CD4-positive, alpha-beta T cell treated with Interleukin-4 for 4 hours (primary cell): ENCODE measurements around the gene RGL3.
"Not testable (repeated sequence)": the region's sequence is repeated elsewhere in the genome, so short reads cannot be mapped to it uniquely, and the experiment has no call there.

ENCODE experiments used
- DNase-seq: peaks from one replicate; pipeline ENCODE4 v3.0.0-alpha.2; 2020

RGL3 gene

DNA sequence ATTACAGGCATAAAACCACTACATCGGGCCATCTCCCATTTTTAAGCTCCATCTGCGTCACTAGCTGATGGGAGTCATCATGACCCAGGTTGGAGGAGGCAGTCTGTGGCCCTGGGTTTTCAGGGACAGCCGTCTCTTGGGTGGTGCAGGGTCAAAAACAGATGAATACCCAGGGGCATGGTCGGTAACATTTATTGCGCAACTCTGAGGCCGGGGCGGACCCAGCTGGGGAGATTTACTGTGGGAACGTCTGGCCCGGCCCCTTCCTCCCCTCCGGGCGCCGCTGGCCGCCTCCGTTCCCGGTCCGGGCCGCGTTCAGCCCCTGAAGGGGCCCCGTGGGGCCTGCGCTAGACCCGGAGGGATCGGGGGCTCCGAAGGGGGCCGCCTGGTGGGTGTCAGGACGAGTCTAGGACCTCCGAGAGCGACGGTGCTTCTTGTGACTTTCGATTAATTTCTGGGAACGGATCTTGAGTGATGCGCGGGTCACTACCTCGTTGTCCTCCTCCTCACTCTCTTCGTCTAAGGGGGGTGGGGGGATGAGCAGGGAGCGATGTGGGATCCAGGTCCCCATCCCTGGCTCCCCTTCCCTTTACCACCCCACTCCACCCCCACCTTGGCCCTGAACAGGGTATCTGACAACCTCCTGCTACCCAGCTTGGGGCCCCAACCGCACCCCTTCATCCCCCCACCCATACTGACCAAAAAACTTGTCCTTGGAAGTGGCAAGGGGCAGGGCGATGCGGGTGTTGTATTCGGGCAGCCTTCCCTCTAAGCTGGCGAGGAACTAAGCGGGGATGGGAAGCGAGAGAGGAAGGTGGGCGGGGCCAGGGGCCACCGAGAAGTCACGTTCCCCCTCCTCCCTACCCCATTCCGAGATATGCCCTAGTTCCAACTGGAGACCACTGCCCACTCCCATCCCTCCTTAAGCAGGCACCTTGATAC lies 1.6 kb upstream of the RGL3 start:
- DNase-seq = no peak

DNA sequence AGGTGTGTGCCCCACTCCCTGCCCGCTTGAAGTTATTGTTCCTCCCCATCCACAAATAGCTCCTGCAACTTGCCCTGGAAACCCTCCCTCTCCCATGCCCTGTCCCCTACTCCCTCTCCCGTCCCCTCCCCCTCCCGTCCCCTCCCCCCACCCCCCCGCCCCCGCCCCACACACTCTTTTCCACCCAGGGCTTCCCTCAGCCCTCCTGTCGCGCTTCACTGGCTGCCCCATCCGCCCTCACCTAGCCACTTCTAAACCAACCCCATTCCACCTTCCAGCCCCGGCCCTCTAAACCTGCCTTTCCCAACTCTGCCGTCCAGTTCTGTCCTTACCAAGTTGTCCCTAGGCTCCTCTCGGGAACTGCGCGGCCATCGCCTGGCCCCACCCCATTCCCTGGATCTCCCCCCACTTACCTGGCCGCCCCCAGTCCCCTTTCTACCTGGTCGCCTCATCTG lies 993 bp downstream of the RGL3 start:
- no peak for DNase-seq

DNA sequence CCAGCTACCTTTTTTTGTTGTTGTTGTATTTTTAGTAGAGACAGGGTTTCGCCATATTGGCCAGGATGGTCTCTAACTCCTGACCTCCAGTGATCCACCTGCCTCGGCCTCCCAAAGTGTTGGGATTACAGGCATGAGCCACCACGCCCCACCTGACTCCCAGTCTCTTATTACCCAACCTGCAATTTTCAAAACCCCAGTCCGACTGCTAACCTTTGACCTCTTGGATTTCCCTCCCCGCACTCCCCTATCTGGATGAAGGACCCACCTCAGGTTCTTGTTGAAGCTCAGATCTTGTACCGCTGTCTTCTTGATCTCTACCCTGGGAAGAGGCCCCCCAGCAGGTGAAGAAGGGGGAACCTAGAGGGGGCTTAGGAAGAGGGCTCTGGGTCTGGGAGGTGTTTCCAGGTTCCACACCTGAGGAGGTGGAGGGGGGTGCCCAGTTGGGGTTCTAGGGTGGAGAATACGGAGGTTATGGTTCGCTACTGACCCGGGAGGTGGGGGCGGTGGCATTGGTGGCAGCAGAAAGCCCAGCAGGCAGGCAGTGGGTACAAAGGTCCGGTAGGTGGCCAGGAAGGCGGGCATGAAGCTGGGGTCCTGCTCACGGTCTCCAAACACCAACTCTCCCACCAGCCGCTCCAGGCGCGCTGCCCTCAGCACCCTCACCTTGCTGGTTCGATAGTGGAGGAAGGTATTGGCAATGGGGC lies 2.6 kb downstream of the RGL3 start:
- no peak for DNase-seq

DNA sequence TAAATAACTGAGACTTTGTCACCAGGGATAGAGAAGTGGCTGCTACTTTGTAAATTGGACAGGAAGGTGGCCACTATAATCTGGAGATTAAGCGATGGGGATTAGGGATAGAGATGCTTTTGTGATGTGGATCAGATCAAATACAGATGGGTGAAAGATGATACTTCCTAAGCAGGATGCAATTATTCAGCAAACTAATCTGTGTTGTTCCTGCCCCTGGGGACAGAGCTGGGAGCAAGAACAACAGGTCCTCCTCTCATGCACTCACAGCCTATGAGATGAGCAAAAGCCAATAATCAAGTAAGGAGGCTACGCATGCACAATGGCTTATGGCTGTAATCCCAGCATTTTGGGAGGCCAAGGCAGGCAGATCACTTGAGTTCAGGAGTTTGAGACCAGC lies 4.6 kb downstream of the RGL3 start:
- DNase-seq = no peak

DNA sequence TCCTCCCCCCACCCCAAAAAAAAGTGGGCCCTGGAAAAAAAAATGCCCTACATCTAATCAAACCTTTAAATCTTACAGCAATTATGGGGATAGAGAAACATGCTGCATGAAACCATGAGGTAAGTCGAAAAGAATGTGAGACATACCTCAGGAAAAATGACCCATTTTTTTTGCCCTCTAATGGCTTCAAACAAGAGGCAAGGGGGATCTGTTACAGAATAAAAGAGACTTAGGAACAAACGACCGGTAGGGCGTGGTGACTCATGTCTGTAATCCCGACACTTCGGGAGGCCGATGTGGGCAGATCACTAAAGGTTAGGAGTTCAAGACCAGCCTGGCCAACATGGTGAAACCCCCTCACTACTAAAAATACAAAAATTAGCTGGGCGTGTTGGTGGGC lies 8.4 kb downstream of the RGL3 start:
- no peak for DNase-seq

DNA sequence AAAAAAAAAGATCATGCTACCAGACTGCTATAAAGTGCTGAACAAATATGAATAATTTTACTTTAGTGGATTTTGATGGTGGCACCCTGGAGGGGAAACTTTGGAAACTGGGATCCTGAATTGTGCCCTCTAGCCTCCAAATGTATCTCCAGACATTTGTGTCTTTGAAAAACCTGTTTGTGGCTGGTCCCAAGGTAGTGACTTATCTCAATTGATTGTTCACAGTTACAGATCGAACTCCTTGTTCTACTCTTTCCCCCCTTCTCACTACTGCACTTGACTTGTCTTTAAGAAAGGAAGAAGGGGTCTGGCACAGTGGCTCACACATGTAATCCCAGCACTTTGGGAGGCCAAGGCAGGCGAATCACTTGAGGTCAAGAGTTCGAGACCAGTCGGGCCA lies 10.5 kb downstream of the RGL3 start:
- DNase-seq = no peak

DNA sequence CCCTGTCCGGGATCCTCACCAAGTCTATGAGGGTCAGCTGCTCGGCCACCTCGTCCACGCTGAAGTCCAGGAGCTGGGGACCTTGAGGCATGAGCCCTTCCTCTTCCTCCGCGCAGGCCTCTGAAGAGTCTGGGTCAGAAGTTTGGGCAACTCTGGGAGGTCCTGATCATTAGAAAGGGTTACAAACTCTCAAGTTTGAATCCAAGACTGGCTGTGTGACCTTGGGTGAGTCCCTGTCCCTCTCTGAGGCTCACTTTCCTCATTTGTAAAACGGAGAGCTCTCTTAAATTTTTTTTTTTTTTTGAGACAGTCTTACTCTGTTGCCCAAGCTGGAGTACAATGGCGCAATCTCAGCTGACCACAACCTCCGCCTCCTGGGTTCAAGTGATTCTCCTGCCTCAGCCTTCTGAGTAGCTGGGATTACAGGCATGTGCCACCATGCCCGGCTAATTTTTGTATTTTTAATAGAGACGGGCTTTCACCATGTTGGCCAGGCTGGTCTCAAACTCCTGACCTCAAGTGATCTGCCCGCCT lies 12.3 kb downstream of the RGL3 start:
- DNase-seq = not testable (repeated sequence)

DNA sequence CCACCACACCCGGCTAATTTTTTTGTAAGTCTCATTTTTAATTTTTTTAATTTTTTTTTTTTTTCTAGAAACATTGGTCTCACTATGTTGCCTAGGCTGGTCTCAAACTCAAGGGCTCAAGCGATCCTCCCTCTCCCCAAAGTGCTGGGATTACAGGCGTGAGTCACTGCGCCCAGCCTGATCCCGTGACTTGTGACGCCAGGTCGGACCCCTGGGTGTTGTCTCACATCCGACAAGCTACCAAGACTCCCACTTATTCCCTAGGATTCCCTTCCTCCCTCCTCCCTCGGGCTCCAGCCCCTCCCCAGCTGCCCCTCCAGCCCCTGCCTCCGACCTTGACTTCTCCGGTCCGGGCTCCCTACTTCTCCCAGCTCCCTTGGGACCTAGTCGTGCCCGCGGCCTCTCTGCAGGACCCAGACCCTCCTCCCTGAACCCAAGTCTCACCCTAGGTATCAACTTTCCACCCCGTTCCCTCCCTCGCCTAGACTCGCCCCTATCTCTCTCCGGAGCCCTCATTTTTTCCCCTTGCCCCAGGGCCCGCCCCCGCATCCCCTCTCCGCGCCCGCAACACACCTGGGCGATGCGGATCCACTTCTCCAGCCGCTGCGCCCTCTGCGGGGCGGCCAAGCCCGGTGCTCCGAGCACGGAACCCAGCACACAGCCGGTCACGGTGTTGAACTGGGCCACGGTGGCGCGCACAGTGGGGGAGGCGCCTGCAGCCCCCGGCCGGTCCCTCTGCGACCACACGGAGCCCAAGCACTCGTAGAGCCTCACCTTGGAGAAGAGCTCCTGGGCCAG lies 13.1 kb downstream of the RGL3 start:
- no peak for DNase-seq

DNA sequence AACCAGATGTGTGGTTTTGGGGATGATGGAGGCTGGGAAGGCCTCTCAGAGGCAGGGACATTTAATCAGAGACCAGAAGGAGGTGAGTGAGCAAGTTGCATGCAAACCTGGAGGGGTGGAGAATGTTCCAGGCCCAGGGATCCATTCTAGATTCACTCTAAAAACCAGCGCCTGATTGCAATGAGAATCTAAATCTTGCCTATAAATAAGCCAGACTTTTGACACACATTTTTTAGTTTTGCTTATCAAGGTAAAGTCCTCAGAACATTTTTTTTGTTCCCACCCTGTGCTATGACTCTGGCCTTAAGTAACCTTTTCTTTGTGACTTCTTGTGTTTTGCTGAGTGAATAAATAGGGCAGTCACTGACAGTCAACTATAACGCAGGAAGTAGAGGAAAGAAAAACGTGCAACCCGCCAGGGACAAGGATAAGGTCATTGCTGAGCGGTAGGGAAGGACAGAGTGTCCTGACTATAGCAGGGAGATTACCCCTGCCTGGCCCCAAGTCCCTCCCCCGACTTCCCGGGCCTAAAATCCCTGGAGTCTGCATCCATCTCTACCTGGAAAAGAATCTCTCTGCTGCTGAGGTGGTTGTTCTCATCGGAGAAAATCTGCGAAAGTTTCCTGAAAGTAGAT lies 14.4 kb downstream of the RGL3 start:
- no peak for DNase-seq

DNA sequence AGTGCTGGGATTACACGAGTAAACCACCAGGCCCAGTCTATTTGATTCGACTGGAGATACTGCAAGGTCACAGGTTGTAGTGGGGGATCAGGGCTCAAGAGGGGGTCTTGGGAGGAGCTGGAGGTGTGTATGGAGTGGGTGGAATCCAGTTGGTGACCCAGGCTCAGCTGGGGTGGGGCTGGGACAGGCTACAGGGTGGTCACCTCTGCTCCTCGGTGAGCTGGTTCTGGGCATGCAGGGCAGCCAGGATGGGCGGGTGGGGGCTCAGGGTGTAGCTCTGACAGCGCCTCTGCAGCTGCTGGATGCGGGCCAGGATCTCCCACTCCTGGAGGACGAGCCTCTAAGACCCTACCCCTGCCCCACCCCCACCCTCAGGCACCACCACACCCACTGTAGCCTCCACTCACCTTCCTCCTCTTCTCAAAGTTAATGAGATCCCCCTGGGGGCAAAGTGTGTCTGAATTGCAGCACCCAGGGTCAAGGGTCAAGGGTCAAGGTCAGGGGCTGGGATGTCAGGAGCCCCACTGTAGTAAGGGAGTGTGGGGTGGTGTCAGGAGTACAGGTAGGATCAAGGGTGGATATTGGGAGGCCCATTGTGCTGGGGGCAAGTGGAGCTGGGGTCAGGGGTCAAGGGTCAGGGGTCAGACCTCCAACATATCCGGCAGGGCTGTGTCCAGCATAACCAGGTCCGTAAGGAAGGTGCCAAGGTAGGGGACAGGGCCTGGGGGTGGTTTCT lies 17.1 kb downstream of the RGL3 start:
- DNase-seq = no peak

DNA sequence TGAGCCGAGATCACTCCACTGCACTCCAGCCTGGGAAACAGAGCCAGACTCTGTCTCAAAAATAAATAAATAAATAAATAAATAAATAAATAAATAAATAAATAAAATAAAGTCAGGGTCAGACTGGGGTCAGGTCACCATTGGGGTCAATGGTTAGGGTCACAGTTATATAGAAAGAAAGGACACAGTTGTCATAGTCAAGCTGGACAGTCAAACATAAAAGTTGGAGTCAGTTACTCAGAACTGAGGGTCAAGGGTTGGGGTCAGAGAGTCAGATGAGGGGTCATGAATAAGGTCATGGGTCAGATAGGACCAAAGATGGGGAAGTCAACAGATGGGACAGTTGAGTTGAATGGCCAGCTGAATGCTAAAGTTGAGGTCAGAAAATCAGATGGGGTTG lies 18.3 kb downstream of the RGL3 start:
- no peak for DNase-seq

DNA sequence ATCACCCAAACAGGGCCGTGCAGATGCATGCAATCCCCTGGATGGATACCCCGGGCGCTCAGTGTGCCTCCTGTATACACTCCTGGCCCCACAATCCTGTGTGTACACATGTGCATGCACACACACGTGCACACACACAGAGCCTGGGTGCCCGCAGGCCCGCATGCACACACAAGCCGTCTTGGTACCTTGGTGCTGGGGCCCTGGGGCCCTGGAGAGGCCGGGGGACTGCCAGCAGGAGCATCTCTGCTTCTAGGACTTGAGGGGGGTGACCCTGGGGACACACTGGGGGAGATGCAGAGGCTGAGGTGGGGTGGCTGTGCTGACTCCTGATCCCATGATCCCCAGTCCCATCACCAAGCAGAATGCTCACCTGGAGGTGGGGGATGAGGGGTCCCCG lies 19.4 kb downstream of the RGL3 start:
- no peak for DNase-seq

DNA sequence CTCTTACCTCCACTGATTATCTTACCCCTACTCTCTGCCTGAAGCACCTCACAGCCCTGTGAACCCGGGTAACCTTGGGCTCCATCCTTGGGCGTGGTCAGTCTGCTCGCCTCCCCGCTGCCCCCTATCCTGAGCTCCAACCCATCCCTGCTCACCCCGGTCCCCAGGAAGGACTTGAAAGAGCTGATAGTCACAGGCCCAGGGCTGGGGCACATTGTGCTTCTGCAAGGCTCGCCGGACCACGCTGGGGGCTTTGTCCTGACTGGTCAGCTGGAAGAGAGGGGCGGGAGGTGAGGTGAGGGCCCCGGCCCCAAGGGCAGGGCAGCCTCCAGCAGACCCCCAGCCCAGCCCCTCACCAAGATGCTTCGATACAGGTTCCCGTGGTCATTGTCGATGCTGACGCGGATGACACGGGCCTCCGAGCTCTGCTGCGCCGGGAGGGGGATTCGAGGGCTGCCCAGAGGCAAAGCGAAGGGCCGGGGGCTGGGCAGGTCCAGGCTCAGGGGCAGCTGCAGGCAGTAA lies 22.0 kb downstream of the RGL3 start:
- no peak for DNase-seq

DNA sequence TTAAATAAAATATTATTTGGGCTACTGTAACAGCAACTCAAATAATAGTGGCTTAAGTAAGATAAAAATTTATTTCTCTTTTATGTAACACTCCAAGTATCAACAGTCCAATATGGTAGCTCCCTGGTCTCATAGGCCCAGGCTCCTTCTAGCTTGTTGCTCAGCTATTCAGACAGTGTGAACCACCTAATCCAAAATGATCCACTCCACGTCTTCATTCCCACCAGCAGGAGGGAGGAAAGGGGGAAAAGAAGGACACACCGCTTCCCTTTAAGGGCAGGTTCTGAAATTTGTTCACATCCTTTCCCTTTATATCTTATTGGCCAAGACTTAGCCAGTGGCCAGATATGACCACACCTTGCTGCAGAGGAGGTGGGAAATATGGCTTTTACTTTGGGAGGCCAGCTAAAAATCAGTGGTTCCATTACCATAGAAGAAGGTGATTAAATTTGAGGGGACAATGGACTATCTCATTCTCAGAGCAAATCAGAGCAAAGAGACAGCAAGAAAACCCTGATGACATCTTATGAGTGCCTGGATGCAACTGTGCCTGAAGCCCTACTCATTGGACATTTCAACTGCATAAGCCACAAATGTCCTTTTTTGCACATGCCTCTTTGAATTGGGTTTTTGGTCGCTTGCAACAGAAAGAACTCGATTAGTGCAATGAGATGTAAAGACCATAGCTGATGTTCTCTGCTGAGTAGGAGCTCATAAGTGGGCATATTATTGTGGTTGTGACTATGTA lies 28.0 kb downstream of the RGL3 start:
- DNase-seq = no peak

DNA sequence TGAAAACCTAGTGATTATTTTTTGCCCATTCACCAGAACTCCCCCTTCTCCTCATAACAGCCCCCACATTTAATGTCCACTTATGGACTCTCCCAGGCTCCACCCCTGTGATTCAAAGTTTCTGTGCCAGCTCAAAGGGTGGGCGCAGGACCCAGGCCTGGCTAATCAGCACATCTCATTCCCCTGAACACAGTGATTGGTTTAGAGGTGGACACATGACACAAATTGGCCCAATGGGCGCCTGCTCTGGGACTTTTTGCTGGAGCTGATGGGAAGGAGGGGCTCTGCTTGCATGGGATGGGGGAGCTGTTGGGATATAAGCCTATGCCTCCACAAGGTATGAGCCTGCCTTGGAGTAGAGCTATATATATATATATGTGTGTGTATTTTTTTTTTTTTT lies 28.8 kb downstream of the RGL3 start:
- DNase-seq = no peak

DNA sequence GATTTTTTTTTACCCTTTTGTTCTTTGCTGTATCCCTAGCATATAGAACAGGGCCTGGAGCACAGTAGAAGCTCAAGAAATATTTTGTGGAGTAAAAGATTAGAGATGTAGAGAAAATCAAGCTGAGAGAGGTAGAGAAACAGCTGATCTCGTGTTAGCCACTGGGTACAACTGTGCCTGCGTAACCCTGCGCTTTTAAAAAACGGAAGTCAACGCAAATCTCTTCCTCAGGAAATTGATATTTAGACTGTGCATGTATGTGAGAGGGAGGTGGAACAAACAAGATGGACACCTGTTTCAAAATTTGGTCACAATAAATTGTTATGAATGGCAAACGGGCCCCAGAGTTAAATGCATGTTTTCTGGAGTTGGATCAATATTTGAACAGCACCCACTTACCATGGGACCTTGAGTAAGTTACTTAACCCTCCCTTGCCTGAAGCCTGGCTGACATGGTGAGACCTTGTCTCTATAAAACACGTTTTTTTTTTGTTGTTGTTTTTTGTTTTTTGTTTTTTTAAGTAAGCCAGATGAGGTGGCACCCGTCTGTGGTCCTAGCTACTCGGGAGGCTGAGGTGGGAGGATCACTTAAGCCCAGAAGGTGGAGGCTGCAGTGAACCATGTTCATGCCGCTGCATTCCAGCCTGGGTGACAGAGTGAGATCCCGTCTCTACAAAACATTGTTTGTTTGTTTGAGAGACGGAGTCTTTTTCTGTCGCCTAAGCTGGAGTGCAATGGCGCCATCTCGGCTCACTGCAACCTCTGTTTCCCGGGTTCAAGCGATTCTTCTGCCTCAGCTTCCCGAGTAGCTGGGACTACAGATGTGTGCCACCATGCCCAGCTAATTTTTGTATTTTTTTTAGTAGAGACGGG lies 31.7 kb downstream of the RGL3 start:
- no peak for DNase-seq

DNA sequence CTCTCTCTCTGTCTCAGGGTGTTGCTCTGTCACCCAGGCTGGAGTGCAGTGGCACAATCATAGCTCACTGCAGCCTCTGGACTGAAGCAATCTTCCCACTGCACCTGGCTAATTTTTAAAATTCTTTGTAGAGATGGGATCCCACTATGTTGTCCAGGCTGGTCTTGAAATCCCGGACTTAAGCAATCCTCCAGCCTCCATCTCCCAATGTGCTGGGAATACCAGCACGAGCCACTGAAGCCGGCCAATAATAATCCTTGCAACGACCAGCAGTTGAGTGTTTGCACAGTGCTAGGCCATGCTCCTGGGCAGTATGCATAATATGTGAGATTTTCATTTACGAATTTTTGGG lies 34.4 kb downstream of the RGL3 start:
- DNase-seq = no peak

DNA sequence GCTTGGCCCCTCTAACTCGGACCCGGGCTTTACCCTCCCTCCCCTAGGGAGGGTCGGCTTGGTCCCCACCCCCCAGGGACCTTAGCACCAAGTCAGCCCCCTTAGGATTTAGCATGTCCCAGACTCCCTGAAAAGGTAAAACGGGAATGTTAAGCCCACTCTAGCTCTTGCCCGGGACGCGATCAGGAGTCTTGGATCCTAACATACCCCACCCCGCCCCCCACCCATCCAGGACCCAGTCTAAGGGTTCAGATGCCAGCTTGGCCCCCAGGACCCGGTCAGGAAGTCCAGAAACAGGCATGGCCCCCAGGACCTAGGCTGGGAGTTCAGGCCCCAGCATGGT lies 35.4 kb downstream of the RGL3 start:
- no peak for DNase-seq

DNA sequence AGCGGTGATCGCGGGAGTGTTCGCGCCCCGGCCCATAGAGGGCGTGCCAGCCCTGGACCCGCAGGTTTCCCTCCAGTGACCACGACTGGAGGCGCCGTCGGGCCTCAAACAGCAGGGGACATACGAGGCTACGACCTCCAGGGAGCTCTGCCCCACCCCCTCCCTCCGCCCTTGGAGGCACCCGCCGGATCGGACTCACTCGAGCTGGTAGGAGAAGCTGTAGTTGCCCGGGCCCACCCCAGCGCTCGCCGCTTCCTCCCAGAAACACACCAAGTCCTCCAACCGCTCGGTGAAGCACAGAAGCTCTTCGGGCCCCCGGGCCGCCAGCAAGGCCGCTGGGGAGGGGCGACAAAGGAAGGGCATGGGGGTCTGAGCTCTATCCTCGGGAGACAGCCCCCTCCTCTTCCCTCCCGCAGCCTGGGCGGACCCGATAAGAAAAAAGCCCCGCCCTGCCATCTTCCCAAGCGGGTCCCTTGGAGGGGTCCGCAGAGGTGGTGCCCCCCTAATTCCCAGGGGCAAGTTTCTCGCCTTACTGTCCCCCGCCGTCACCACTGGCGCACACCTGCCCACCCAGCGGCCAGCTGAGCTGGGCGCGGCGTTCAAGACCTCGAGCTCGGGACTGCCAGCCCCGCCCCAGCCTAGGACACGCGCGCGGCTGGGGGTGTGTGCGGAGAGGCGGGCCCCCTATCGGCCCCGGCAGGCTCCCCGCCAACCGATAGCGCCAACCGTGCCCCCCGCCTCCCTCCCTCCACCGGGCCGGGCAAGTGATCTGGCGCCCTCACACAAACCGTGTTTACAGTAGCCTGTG lies 36.0 kb downstream of the RGL3 start:
- DNase-seq = no peak
